Liver (tissue), 9 donors: ENCODE results near the gene DUOXA1. TPM values are rescaled to one million over a fixed set of nuclear protein-coding genes. Genes with fewer than 3 reads are reported as not detected.

Experiments
- DNase-seq: peaks from one replicate; pipeline ENCODE4 v3.0.0-alpha.2; 2017; ENCODE audit warnings: low spot score
- H3K27ac ChIP-seq, 2 donors: one replicate each; pipeline ENCODE4 v1.7.0; 2013; ENCODE audit warnings: inconsistent platforms in 2 of 2, low read length in 2 of 2, control low read depth in 1 of 2, low read depth in 1 of 2, mild to moderate bottlenecking in 1 of 2
- H3K27me3 ChIP-seq, 4 donors: one replicate each; pipeline versions ENCODE4 v1.6.1 to v1.7.0; 2013; ENCODE audit warnings: low read length in 3 of 4, inconsistent platforms in 1 of 4, mild to moderate bottlenecking in 1 of 4, moderate library complexity in 1 of 4; ENCODE audit not compliant: control insufficient read depth in 4 of 4, insufficient read depth in 4 of 4
- H3K36me3 ChIP-seq, 4 donors: one replicate each; pipeline versions ENCODE4 v1.6.1 to v1.7.0; 2013; ENCODE audit warnings: low read length in 3 of 4, mild to moderate bottlenecking in 3 of 4, low read depth in 1 of 4, moderate library complexity in 1 of 4; ENCODE audit not compliant: control insufficient read depth in 4 of 4, insufficient read depth in 3 of 4
- H3K4me1 ChIP-seq, 4 donors: one replicate each; pipeline versions ENCODE4 v1.6.1 to v1.7.0; 2013; ENCODE audit warnings: low read length in 3 of 4, mild to moderate bottlenecking in 3 of 4, moderate library complexity in 1 of 4; ENCODE audit not compliant: control insufficient read depth in 4 of 4, insufficient read depth in 4 of 4
- H3K4me3 ChIP-seq, 3 donors: one replicate each; pipeline versions ENCODE4 v1.6.1 to v1.7.0; 2013; ENCODE audit warnings: low read length in 3 of 3, control low read depth in 1 of 3, low read depth in 1 of 3, mild to moderate bottlenecking in 1 of 3
- H3K9ac ChIP-seq, 2 donors: one replicate each; pipeline ENCODE4 v1.7.0; 2013; ENCODE audit warnings: low read length in 2 of 2, mild to moderate bottlenecking in 2 of 2, moderate library complexity in 2 of 2, control low read depth in 1 of 2, low read depth in 1 of 2
- H3K9me3 ChIP-seq, 4 donors: one replicate each; pipeline versions ENCODE4 v1.6.1 to v1.7.0; 2013; ENCODE audit warnings: low read length in 3 of 4; ENCODE audit not compliant: control insufficient read depth in 4 of 4
- FOXA2 ChIP-seq: IDR thresholded peaks from 2 replicates; pipeline ENCODE4 v1.6.1; 2016; ENCODE audit warnings: antibody characterized with exemption
- GABPA ChIP-seq, 2 donors: IDR thresholded peaks in 1 of 2; conservative IDR thresholded peaks in 1 of 2; 2 replicates each; pipeline ENCODE4 v1.6.1; 2016; ENCODE audit warnings: antibody characterized with exemption in 2 of 2, mild to moderate bottlenecking in 1 of 2, moderate library complexity in 1 of 2
- HNF4A ChIP-seq, 2 donors: conservative IDR thresholded peaks; 2 replicates each; pipeline ENCODE4 v1.6.1; 2016; ENCODE audit warnings: antibody characterized with exemption in 2 of 2, mild to moderate bottlenecking in 2 of 2
- JUND ChIP-seq, 2 donors: IDR thresholded peaks; 2 replicates each; pipeline ENCODE4 v1.6.1; 2016; ENCODE audit warnings: antibody characterized with exemption in 2 of 2
- NR2F2 ChIP-seq: IDR thresholded peaks from 2 replicates; pipeline ENCODE4 v1.6.1; 2016; ENCODE audit warnings: antibody characterized with exemption
- RAD21 ChIP-seq, 2 donors: IDR thresholded peaks; 2 replicates each; pipeline ENCODE4 v1.6.1; 2016; ENCODE audit warnings: antibody characterized with exemption in 2 of 2, mild to moderate bottlenecking in 2 of 2
- RXRA ChIP-seq, 2 donors: IDR thresholded peaks; 2 replicates each; pipeline ENCODE4 v1.6.1; 2017 to 2018; ENCODE audit warnings: antibody characterized with exemption in 2 of 2, mild to moderate bottlenecking in 1 of 2
- TAF1 ChIP-seq: conservative IDR thresholded peaks from 2 replicates; pipeline ENCODE4 v1.6.1; 2016; ENCODE audit warnings: antibody characterized with exemption, mild to moderate bottlenecking
- YY1 ChIP-seq: IDR thresholded peaks from 2 replicates; pipeline ENCODE4 v1.6.1; 2016; ENCODE audit warnings: antibody characterized with exemption, mild to moderate bottlenecking
- WGBS: extraction: QIAGEN DNeasy Blood & Tissue Kit; methylation state at CpG from one replicate; pipeline ENCODE4 v1.1.7; 2013; 5-methylcytosine and 5-hydroxymethylcytosine counted together
- polyA plus RNA-seq, 2 donors: library from polyadenylated mRNA; stranded (reverse) in 1 of 2; unstranded in 1 of 2; fragments of 200-250 nt in 1 of 2; fragments of >200 nt in 1 of 2; fragmentation: Nextera tagmentation in 1 of 2; extraction: Ambion mirVana in 1 of 2; gene quantifications; one replicate each; pipeline versions ENCODE4 v1.2.1 to v1.2.3, GENCODE V29; 2013 to 2015
- total RNA-seq, 2 donors: library from RNA; depleted of rRNA; stranded (reverse); fragments of >200 nt; gene quantifications; one replicate each; pipeline ENCODE4 v1.2.3, GENCODE V29; 2014
- TF ChIP-seq, protein P1 (sequence below): IDR thresholded peaks from 2 replicates; pipeline ENCODE4 v1.6.1; 2016; ENCODE audit warnings: antibody characterized with exemption, mild to moderate bottlenecking
- TF ChIP-seq, protein P2 (sequence below): IDR thresholded peaks from 2 replicates; pipeline ENCODE4 v1.6.1; 2016; ENCODE audit warnings: antibody characterized with exemption
- TF ChIP-seq, protein P3 (sequence below): IDR thresholded peaks from 2 replicates; pipeline ENCODE4 v1.6.1; 2016; ENCODE audit warnings: antibody characterized with exemption
- TF ChIP-seq, protein P4 (sequence below): fragments of 150-350 bp; IDR thresholded peaks from 2 replicates; pipeline ENCODE4 v1.5.1; 2017; ENCODE audit warnings: improper control_type of control experiment, low read depth, low read length; ENCODE audit not compliant: missing input control
- donor health status: healthy.
- donor health status: healthy.
- donor health status: healthy.
- donor health status: healthy.
- donor health status: healthy.

Gene DUOXA1
- total and polyA plus RNA-seq, 4 donors: 0.02 TPM; not detected in 3

DNA sequence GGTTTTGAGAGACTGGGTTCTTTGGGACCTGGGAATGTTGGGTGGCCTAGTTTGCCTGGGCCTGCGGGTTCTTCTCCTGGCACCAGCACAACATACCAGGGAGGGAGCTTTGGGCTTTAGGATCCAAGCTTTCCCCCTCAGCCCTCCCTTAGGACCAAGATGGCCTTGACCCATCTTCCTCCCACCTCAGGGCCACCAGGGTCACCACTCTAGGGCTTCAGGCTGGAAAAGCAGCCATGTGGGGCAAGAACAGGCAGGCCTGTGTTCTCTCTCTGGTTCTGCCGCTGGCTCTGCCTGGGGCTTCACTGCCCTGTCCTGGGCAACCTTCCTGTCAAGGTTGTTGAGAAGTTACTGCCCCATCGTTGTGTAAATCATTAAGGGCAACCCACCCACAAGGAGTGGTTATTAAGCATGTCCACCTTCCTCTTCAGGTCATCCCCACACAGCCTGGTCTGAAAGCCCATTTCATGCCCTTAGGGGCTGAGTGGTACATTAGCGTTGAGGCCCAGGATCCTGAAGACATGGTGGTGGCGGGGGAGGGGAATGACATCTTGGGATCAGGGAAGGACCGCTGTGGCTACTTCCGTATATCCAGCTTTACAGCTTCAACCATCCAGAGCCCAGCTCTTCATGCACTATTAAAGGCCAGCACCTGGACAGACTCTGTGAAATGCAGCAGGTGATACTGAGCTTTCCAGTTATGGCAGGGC, 767 bp upstream of the DUOXA1 start:
- H3K27me3 ChIP-seq: peaks cover 0 to 12% (median 3%) of the 10 kb centered on the region in 4 donors
- H3K4me3 ChIP-seq: no peak overlapping the region

More for the DNA sequence above, 767 bp upstream of the DUOXA1 start:
- Histone ChIP-seq H3K9ac (no peak overlapping the region), H3K27ac (no peak overlapping the region), H3K36me3 (no peaks in the 10 kb centered on the region), H3K4me1 (peaks cover 0 to 6% (median 2%) of the 10 kb centered on the region in 4 donors), H3K9me3 (no peaks in the 10 kb centered on the region)
- TF ChIP-seq FOXA2 (no peak), RAD21 (IDR thresholded peaks at IDR 0.05) (no peak), JUND (IDR thresholded peaks at IDR 0.05) (no peak), TAF1 (no peak), GABPA (IDR thresholded peaks at IDR 0.05 in 1 of 2, conservative IDR thresholded peaks at IDR 0.05 in 1 of 2) (no peak), RXRA (IDR thresholded peaks at IDR 0.05) (no peak), YY1 (no peak), HNF4A (conservative IDR thresholded peaks at IDR 0.05) (no peak), NR2F2 (no peak)
- TF ChIP-seq, protein P1, sequence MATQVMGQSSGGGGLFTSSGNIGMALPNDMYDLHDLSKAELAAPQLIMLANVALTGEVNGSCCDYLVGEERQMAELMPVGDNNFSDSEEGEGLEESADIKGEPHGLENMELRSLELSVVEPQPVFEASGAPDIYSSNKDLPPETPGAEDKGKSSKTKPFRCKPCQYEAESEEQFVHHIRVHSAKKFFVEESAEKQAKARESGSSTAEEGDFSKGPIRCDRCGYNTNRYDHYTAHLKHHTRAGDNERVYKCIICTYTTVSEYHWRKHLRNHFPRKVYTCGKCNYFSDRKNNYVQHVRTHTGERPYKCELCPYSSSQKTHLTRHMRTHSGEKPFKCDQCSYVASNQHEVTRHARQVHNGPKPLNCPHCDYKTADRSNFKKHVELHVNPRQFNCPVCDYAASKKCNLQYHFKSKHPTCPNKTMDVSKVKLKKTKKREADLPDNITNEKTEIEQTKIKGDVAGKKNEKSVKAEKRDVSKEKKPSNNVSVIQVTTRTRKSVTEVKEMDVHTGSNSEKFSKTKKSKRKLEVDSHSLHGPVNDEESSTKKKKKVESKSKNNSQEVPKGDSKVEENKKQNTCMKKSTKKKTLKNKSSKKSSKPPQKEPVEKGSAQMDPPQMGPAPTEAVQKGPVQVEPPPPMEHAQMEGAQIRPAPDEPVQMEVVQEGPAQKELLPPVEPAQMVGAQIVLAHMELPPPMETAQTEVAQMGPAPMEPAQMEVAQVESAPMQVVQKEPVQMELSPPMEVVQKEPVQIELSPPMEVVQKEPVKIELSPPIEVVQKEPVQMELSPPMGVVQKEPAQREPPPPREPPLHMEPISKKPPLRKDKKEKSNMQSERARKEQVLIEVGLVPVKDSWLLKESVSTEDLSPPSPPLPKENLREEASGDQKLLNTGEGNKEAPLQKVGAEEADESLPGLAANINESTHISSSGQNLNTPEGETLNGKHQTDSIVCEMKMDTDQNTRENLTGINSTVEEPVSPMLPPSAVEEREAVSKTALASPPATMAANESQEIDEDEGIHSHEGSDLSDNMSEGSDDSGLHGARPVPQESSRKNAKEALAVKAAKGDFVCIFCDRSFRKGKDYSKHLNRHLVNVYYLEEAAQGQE: no peak
- TF ChIP-seq, protein P2, sequence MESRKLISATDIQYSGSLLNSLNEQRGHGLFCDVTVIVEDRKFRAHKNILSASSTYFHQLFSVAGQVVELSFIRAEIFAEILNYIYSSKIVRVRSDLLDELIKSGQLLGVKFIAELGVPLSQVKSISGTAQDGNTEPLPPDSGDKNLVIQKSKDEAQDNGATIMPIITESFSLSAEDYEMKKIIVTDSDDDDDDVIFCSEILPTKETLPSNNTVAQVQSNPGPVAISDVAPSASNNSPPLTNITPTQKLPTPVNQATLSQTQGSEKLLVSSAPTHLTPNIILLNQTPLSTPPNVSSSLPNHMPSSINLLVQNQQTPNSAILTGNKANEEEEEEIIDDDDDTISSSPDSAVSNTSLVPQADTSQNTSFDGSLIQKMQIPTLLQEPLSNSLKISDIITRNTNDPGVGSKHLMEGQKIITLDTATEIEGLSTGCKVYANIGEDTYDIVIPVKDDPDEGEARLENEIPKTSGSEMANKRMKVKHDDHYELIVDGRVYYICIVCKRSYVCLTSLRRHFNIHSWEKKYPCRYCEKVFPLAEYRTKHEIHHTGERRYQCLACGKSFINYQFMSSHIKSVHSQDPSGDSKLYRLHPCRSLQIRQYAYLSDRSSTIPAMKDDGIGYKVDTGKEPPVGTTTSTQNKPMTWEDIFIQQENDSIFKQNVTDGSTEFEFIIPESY: no peak
- TF ChIP-seq, protein P3, sequence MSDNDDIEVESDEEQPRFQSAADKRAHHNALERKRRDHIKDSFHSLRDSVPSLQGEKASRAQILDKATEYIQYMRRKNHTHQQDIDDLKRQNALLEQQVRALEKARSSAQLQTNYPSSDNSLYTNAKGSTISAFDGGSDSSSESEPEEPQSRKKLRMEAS: no peak
- TF ChIP-seq, protein P4, sequence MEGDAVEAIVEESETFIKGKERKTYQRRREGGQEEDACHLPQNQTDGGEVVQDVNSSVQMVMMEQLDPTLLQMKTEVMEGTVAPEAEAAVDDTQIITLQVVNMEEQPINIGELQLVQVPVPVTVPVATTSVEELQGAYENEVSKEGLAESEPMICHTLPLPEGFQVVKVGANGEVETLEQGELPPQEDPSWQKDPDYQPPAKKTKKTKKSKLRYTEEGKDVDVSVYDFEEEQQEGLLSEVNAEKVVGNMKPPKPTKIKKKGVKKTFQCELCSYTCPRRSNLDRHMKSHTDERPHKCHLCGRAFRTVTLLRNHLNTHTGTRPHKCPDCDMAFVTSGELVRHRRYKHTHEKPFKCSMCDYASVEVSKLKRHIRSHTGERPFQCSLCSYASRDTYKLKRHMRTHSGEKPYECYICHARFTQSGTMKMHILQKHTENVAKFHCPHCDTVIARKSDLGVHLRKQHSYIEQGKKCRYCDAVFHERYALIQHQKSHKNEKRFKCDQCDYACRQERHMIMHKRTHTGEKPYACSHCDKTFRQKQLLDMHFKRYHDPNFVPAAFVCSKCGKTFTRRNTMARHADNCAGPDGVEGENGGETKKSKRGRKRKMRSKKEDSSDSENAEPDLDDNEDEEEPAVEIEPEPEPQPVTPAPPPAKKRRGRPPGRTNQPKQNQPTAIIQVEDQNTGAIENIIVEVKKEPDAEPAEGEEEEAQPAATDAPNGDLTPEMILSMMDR: no peak
- WGBS: 89% methylated on average over 7 of the region's 7 CpGs
- DNase-seq: no peak
